ENCODE data around the gene NSUN2.

- TF ChIP-seq MAX (IDR thresholded peaks at IDR 0.05; ENCODE audit: low read depth, low read length) (0 out of 2 replicates have a peak, but pooled peaks have one; percentile 13), CTCF (IDR thresholded peaks at IDR 0.05; ENCODE audit: low read depth, low read length) (no peak), POLR2A (IDR thresholded peaks at IDR 0.05; ENCODE audit: extremely low read depth, insufficient read length) (no peak), MYC (IDR thresholded peaks at IDR 0.05; ENCODE audit: low read depth, low read length) (no peak)
Measured at GRCh38 chr5:6574537-6575245, 58.2 kb downstream of the NSUN2 start.
